Measurements from ENCODE around the gene ARHGEF39.
"Not testable (repeated sequence)": the region's sequence is repeated elsewhere in the genome, so short reads cannot be mapped to it uniquely, and the experiment has no call there.

Gene ARHGEF39

DNA sequence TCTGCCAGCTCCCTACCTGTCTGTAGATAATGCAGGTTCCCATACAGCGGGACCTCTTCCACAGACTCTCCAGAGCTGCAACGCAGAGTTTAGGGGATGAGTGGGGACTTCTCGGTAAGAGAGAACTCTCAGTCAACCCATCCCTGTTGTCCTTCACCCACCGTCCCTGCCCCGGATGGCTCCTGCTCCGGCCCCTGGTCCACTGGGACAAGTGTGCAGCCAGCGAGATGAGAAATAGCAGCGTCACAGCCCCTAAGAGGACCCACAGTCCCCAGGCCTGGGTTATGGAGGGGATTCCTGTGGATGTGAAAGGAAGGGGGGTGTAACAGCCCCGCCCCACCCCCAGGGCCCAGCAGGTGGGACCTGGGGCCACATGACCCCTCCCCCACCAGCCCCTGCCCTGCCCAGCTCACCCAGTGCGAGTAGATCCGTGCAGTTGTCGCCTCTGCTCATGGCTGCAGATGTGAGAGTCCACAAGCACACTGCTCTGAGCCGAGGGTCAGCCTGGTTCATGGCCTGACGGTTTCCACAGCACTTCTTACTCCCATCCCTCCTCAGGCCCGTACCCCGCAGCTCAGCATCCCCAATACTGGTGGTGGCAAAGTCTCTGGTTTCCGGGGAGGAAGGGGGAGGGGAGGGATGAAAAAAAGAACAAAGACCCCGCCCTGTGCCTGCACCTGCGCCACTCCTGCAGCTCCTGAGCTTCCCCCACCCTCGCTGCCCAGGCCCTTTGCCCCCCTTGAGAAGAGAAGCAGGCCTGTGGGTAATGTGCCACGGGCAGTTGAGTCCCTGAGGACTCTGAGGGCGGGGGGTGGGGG is 14.4 kb downstream of the ARHGEF39 start, which contains the start of gene SIT1:
Gene SIT1 (minus strand): TSS at position 591 of the 818 bp plus-strand sequence. CDS start 78 bp downstream, at position 513.
- DNase-seq, result no peak

GRCh38 chr9:35649431-35650340 is 15.3 kb downstream of the ARHGEF39 start:
- peak; percentile 60 to 81 (median 73) for DNase-seq

- peak; percentile 96 to 98 (median 98) for DNase-seq
Observed at GRCh38 chr9:35646533-35647265, 18.3 kb downstream of the ARHGEF39 start.

GRCh38 chr9:35646153-35646532 is 18.9 kb downstream of the ARHGEF39 start:
- peak; percentile 31 to 51 (median 46) for DNase-seq

GRCh38 chr9:35645736-35646135 is 19.3 kb downstream of the ARHGEF39 start:
- not testable (repeated sequence) for DNase-seq

DNA sequence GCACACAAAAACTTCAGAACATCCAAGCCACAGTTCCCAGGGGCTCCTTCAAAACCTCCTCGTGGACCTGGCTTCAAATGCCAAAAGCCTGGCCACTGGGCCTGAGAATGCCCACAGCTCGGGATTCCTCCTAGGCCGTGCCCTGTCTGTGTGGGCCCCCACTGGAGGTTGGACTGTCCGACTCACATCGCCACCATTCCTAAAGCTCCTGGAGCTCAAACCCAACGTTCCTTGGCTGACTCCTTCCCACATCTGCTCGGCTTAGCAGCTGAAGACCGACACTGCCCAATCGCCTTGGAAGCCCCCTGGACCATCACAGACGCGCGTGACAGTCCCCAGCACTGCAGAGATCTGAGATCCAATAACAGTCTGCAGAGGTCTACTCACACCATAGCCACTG is 21.9 kb downstream of the ARHGEF39 start:
- no peak for DNase-seq

DNA sequence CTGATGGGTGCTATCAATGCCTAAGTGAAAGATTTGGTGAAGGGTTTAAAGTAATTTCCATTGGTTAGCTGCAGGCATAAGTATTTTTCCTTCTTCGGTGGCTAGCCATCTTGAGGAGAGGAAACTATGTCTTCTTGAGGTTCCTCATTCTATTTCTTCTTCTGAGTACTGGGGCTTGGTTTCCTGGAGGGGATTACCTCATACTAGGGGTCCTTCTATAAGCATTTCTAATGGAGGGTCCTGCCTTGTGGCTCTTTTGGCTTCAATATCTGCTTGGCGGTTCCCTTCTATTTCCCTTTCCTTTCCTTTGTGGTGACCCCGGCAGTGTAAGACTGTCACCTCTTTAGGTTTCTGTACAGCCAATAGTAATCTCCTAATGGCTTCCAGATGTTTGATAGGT is 23.5 kb downstream of the ARHGEF39 start:
- not testable (repeated sequence) for DNase-seq

- not testable (repeated sequence) for DNase-seq
Observed at GRCh38 chr9:35640431-35640830, 24.6 kb downstream of the ARHGEF39 start.

DNA sequence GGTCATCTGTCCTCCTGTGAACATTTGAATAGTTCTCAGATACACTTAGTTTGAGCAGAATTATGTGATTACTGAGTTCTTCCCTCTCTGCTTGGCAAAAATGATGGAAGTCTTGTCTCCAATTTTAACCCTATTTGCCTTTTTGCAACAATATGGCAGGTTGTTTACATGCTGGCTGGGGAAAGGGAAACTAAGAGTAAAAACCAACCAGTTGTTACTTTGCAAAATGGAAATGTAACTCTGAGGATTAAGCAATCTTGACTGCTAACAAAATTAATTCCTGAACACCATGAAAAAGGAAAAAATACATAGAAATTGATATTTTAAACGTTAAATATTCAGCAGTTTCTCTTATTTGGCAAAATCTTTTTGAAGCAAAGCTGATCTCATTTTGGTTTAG is 25.4 kb downstream of the ARHGEF39 start:
- DNase-seq, result no peak

DNA sequence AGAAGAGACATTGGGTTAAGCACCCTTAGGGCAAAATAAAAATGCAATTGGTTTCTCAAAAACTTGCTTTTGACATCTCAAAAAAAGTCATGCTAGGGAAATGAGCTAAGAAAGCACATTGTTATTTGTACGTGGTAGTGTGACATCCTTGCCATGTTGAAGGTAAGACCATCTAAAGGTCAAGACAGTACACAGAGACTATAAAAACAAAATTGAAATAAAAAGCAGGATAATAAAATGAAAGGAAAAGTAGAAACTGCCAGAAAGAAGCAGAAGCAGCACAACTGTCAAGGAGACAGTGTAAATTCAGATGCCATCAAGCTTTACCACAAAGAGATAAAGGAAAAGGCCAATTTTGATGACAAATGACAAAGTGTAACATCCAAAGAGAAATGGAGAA is 25.8 kb downstream of the ARHGEF39 start:
- not testable (repeated sequence) for DNase-seq

- not testable (repeated sequence) for DNase-seq
Observed at GRCh38 chr9:35638751-35639150, 26.2 kb downstream of the ARHGEF39 start.

DNA sequence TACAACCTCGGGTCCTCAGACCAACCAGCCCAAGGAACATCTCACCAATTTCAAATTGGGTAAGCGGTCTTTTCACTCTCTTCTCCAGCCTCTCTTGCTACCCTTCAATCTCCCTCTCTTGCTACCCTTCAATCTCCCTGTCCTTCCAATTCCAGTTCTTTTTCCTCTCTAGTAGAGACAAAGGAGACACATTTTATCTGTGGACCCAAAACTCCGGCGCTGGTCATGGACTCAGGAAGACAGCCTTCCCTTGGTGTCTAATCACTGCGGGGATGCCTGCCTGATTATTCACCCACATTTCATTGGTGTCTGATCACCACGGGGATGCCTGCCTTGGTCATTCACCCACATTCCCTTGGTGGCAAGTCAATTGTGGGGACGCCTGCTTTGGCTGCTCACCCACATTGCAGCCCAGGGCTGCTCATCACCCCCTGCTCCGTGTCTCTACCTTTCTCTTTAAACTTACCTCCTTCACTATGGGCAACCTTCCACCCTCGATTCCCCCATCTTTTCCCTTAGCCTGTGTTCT is 27.5 kb downstream of the ARHGEF39 start:
- DNase-seq, result not testable (repeated sequence)

- DNase-seq, result not testable (repeated sequence)
Observed at GRCh38 chr9:35636877-35637246, 28.1 kb downstream of the ARHGEF39 start.

GRCh38 chr9:35636135-35636876 is 28.7 kb downstream of the ARHGEF39 start:
- DNase-seq, result peak in 3 of 4 experiments; percentile 49 to 88 (median 87)

- peak in 2 of 4 experiments; percentile 20 to 36 for DNase-seq
Observed at GRCh38 chr9:35635730-35636129, 29.3 kb downstream of the ARHGEF39 start.

DNA sequence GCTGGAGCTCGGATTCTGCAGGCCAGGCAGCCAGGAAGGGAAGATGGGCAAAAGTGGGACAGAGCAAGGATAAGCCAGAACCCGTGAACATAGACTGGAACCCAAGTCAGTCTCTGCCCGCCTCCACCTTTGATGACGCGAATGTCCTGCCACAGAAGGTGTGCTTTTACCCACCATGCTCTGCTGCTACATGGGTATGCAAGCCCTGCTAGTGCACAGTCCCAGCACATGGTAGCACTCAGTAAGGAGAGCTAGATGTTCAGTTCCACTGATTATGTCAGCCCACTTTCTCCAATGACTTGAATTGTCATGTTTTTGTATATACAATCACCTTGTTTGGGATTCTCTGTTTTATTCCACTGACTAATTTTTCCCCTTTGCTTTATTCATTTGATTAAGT is 35.4 kb downstream of the ARHGEF39 start:
- no peak for DNase-seq

DNA sequence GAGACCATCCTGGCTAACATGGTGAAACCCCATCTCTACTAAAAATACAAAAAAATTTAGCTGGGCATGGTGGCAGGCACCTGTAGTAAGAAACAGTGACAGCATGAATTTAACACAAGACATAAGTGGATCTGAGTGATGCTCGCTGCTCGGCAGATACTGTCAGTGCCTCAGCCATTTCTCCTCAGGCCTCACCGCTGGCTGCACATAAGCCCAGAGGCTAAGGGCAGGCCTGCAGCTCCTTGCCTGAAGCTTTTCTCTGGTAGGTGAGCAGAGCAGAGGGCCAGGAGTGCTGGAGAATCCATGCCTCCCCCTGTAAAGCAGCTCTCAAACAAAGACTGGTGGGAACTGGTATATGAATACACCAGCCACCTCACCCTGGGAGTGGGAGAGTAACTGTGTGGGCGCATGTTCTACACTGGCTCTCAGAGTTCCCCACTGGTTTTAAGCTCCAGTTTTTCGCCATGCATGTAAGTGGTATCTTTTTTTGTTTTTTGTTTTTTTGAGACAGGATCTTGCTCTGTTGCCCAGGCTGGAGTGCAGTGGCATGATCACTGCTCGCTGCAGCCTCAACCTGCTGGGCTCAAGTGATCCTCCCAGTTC is 36.5 kb downstream of the ARHGEF39 start:
- DNase-seq, result peak in 3 of 4 experiments; percentile 49 to 59 (median 56)

- no peak for DNase-seq
Observed at GRCh38 chr9:35627575-35627974, 37.4 kb downstream of the ARHGEF39 start.

GRCh38 chr9:35619800-35620158 is 45.2 kb downstream of the ARHGEF39 start:
- DNase-seq, result no peak

GRCh38 chr9:35618854-35619799 is 45.9 kb downstream of the ARHGEF39 start:
- peak; percentile 67 to 95 (median 84) for DNase-seq
